ENCODE results near the gene MYL10.

Gene MYL10

GRCh38 chr7:101604331-101604933 is 24.7 kb downstream of the MYL10 start:
- TF ChIP-seq CTCF (IDR thresholded peaks at IDR 0.05; ENCODE audit: borderline replicate concordance, insufficient read depth, low read depth, low read length) = no peak
- H3K4me3 ChIP-seq (ENCODE audit: low read depth, low read length) = no peak overlapping the region

DNA sequence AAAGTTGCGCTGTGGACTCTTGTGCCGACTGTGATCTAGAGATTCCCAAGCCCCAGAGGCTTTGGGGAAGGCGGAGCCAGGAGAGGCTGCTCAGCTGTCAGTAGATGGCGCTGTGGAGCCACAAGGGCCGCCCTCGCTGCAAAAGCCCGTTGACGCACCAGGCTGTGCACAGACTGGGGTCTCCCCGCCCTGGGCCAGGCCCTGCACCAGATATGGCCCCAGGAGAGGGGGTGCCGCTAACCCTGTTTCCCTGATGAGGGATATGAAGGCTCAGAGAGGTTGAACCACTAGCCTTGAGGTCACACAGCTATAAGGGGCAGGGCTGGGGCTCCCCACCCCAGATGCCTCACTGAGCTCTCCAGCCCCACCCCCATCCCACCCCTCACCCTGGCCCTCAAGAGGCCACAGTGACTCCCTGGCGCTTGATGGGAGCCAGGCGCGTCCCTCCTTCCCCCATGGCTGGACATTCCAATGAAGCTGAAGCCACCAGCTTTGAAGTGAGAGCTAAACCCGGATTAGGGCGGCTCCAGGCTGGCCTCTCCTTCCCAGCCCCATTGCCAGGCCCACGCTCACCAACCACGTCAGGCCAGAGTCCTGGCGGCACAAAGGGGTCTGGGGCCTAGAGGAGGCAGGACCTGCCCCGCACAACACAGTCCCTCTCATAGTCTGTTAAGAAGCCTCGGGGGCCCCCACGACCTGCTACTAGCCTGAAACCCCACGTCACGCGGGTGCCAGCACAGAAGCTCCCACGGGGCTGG is 26.4 kb downstream of the MYL10 start:
- TF ChIP-seq CTCF (IDR thresholded peaks at IDR 0.05; ENCODE audit: borderline replicate concordance, insufficient read depth, low read depth, low read length) = peak; percentile 94
- no peak overlapping the region for H3K4me3 ChIP-seq (ENCODE audit: low read depth, low read length)

DNA sequence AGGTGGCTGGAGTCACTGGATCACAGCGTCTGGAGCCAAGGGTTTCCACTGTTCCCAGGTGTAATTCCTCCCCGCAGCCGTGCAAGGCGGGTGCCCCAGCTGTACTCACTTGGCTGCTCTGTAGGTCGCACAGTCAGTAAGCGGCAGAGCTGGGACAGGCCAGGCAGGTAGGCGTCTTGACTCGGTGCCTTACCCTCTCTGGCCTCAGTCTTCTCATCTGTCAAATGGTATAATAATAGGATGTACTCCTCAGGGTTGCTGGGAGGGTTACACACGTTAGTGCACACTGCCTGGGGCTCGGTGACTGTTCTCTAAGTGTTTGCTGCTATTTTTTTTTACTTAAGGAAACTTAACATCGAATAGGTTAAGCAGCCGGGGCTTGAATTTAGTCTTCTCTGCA is 27.0 kb downstream of the MYL10 start:
- H3K4me3 ChIP-seq (ENCODE audit: low read depth, low read length) = no peak overlapping the region
- no peak for TF ChIP-seq CTCF (IDR thresholded peaks at IDR 0.05; ENCODE audit: borderline replicate concordance, insufficient read depth, low read depth, low read length)

- no peak overlapping the region for H3K4me3 ChIP-seq (ENCODE audit: low read depth, low read length)
- no peak for TF ChIP-seq CTCF (IDR thresholded peaks at IDR 0.05; ENCODE audit: borderline replicate concordance, insufficient read depth, low read depth, low read length)
These were observed 29.3 kb downstream of the MYL10 start for GRCh38 chr7:101599787-101600186.

- H3K4me3 ChIP-seq (ENCODE audit: low read depth, low read length) = no peak overlapping the region
- TF ChIP-seq CTCF (IDR thresholded peaks at IDR 0.05; ENCODE audit: borderline replicate concordance, insufficient read depth, low read depth, low read length) = no peak
These were observed 29.9 kb downstream of the MYL10 start for GRCh38 chr7:101598986-101599771.

DNA sequence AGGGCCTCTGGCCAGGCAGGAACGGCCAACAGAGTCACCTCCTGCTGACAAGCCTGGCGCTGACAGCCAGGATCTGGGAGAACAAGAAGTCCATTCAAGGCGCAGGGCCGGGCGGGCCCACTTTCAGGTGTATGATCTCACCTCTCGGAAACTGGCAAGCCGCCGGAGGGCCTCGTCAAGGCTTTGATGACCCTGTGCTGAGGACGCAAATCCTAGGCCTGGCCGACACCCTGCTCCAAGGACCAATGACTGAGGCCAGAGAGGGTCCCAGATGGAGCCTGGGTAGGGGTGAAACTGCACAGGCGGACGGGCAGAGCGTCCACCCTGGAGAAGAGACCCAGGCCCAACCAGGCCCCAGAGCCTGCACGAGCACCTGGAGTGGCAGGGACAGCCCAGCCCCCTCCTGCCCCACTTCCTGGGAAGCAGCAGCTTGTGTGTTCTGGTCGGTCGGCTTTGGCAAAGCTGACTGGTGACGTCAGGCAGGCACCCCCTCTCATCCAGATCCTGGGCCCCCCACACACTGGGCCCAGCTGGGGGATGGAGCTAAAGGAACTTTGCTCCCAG is 30.6 kb downstream of the MYL10 start:
- no peak for TF ChIP-seq CTCF (IDR thresholded peaks at IDR 0.05; ENCODE audit: borderline replicate concordance, insufficient read depth, low read depth, low read length)
- H3K4me3 ChIP-seq (ENCODE audit: low read depth, low read length) = no peak overlapping the region
